KG1 (cell line): Measurements from ENCODE around the gene STEAP1B.
"Not testable (repeated sequence)": the region's sequence is repeated elsewhere in the genome, so short reads cannot be mapped to it uniquely, and the experiment has no call there.

Experiments used
- DNase-seq: peaks from one replicate; lab custom pipeline; 2025; lab: John Stamatoyannopoulos, UW

Gene STEAP1B

GRCh38 chr7:22454446-22454845 lies 45.5 kb downstream of the STEAP1B start:
- DNase-seq: no peak

- DNase-seq: no peak
Observed at GRCh38 chr7:22452960-22453558, 46.9 kb downstream of the STEAP1B start.

DNA sequence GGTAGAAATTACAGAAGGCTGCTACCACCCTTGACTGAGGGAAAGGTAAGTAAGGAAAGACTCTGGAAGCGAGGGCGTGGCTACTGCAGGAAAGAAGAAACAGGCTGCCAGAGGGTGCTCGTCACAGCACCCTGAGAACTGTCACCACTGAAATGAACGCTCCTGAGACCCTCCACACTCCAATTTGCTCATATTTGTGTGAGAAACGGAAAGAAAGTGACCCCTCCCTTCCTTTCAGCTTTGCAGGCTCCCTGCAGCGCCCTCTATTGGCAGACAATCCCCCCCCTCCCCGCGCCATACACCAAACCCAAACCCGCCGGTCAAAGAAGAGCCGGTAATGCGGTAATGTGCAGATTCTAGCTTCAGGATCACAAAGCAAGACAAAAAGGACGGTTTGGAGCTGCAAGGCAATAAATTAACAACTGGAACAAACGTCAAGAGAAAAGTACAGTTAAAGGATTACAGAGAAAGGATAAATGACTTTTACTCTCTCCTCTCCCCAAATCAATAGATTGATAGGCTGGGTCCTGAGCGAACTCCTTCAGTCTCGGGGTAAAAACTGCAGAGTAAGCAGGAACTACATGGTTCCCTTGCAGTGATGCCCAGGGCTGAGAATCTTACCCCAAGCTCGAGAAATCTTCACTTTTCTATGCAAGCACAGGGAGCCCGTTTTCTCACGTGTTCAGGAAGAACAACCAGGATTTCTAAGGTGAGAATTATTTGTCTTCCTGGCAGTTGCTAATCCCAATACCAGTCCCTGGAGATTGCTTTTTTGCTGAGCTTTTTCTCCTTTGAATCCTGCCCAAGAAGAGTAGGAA lies 47.6 kb downstream of the STEAP1B start:
- no peak for DNase-seq

- not testable (repeated sequence) for DNase-seq
Observed at GRCh38 chr7:22450013-22450412, 50.0 kb downstream of the STEAP1B start.

GRCh38 chr7:22447762-22448161 lies 52.2 kb downstream of the STEAP1B start:
- no peak for DNase-seq

DNA sequence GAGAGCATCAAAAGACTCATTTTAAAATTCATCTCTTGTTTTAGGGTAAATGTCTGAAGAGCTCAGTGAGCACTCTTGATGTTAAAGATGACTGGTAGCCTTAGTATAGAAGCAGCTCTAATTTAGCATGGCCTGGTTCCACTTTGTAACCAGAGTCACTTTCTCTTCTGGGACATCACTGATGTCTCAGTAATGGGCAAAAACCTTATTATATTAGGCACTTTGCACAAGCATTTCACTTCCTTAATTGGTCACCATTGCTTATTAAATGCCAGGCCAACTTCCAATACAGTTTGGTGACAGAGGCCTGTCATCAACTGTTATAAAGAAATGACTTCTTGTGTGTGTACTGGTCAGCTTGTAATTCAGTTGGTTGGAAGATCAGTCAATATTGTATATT lies 53.0 kb downstream of the STEAP1B start:
- DNase-seq: no peak

DNA sequence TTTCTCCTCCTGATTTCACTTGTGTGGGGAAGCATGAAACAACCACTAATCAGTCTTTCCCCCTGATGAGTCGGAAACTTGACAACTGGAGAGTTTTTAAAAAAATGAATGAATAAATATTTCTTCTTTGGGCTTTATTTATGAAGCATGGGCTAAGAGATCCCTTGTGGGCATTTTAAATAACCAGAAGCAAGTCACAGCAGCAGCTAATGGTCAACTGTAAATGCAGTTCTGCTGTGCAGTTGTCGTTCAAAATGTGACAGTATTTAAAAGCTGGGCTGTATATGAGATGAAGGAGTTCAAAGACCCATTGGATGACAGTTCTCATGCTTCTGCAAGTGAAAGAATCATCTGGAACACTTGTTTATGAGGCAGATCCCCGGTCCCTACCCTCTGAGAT lies 54.1 kb downstream of the STEAP1B start:
- no peak for DNase-seq

GRCh38 chr7:22445140-22445743 lies 54.7 kb downstream of the STEAP1B start:
- no peak for DNase-seq

- DNase-seq: no peak
Observed at GRCh38 chr7:22444181-22444971, 55.6 kb downstream of the STEAP1B start.

GRCh38 chr7:22443370-22444180 lies 56.4 kb downstream of the STEAP1B start:
- DNase-seq: no peak

- no peak for DNase-seq
Observed at GRCh38 chr7:22442882-22443369, 57.1 kb downstream of the STEAP1B start.

- no peak for DNase-seq
Observed at GRCh38 chr7:22442187-22442881, 57.7 kb downstream of the STEAP1B start.

DNA sequence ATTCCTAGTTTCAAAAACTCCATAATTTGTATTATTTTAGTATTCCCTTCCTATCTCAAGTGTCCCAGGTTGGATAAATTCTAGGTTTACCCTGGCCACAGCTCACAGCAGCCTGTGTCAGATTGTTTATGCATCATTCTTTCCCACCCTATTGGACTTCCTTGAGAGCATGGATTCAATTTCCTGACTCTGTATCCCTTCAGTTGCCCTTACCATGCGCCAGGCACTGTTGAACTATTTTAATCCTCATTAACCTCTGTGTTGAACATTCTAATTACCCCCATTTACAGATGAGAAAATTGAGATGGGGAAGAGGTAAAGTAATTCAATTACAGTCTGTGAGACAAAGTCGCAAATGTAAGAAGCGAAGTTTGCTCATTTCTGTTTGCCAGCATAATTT lies 58.8 kb downstream of the STEAP1B start:
- no peak for DNase-seq

GRCh38 chr7:22438994-22439393 lies 61.0 kb downstream of the STEAP1B start:
- no peak for DNase-seq

DNA sequence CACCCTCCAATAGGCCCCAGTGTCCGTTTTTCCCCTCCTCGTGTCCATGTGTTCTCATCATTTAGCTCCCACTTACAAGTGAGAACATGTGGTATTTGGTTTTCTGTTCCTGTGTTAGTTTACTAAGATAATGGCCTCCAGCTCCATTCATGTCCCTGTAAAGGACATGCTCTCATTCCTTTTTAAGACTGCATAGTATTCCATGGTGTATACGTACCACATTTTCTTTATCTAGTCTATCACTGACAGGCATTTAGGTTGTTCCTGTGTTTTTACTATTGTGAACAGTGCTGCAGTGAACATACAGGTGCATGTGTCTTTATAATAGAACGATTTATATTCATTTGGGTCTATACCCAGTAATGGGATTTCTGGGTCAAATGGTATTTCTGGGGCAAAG lies 63.4 kb downstream of the STEAP1B start:
- DNase-seq: not testable (repeated sequence)

GRCh38 chr7:22435720-22436119 lies 64.3 kb downstream of the STEAP1B start:
- DNase-seq: no peak

DNA sequence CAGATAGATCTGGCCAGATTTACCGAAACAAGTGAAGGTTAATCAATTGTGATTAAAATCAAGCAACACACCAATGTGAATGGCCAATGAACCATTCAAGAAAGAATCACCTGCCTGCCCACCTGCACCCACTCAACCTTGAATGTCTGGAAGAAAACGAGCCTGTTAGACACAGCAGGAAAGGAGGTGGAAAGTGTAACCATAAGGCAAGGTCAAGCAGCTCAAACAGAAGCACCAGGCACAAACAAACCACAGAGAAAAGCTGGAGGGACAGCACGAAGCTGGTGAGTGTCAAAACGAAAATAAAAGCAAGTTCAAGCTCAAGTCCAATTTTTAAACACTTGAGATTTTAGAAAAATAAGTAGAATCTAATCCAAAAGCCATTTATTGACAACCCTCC lies 64.9 kb downstream of the STEAP1B start:
- no peak for DNase-seq

- DNase-seq: no peak
Observed at GRCh38 chr7:22433710-22434460, 66.1 kb downstream of the STEAP1B start.

DNA sequence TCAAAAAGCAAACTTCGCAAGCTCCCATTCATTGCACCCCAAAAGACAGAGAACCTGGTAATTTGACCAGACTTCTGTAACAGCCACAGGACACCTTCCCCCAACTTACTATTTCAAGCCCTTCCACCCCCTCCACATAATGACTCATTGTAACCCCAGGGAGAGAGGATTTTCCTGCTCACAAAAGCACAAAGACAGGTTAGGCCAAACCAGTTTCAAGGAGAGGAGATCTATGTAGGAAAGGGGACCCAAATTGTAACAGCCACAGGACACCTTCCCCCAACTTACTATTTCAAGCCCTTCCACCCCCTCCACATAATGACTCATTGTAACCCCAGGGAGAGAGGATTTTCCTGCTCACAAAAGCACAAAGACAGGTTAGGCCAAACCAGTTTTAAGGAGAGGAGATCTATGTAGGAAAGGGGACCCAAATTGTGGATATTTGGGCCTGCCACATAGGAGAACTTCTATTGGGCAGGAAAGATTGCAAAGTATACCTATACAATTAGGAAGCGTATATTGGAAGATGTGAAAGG lies 66.8 kb downstream of the STEAP1B start:
- not testable (repeated sequence) for DNase-seq
